GM18520 (cell line): ENCODE measurements around the gene SBSN.

ENCODE experiments used
- ATAC-seq: cut with Tn5 transposase; IDR thresholded peaks from one replicate; pipeline ENCODE4 v1.9.1; 2021; ENCODE audit not compliant: unreplicated experiment

The SBSN gene

GRCh38 chr19:35533822-35534392, 5.8 kb upstream of the SBSN start:
- no peak for ATAC-seq

- ATAC-seq: no peak
These were observed 5.2 kb upstream of the SBSN start, which contains the start of gene GAPDHS for GRCh38 chr19:35533201-35533821. GAPDHS (plus strand) TSS chr19:35533456; CDS start chr19:35533528, 72 bp downstream.

GRCh38 chr19:35531291-35531690, 3.2 kb upstream of the SBSN start:
- no peak for ATAC-seq

- no peak for ATAC-seq
These were observed 1.4 kb upstream of the SBSN start for GRCh38 chr19:35529241-35530218.

GRCh38 chr19:35525873-35526272, 2.2 kb downstream of the SBSN start:
- ATAC-seq: no peak

- ATAC-seq: no peak
These were observed 3.8 kb downstream of the SBSN start for GRCh38 chr19:35524181-35524837.

GRCh38 chr19:35522745-35523327, 5.3 kb downstream of the SBSN start:
- ATAC-seq: no peak

GRCh38 chr19:35521124-35521743, 6.9 kb downstream of the SBSN start:
- ATAC-seq: no peak

- no peak for ATAC-seq
These were observed 8.8 kb downstream of the SBSN start for GRCh38 chr19:35519291-35519690.

- no peak for ATAC-seq
These were observed 9.8 kb downstream of the SBSN start for GRCh38 chr19:35518313-35518712.

GRCh38 chr19:35517342-35517741, 10.8 kb downstream of the SBSN start:
- ATAC-seq: no peak

- ATAC-seq: no peak
These were observed 11.8 kb downstream of the SBSN start for GRCh38 chr19:35516310-35516709.

GRCh38 chr19:35514282-35514809, 13.8 kb downstream of the SBSN start:
- no peak for ATAC-seq

- no peak for ATAC-seq
These were observed 14.4 kb downstream of the SBSN start, which contains the start of gene DMKN for GRCh38 chr19:35513628-35514281. DMKN (minus strand) TSS chr19:35513649; CDS start chr19:35513475, 174 bp downstream.

- no peak for ATAC-seq
These were observed 15.1 kb downstream of the SBSN start for GRCh38 chr19:35512831-35513627.

GRCh38 chr19:35511337-35511736, 16.8 kb downstream of the SBSN start:
- ATAC-seq: no peak

GRCh38 chr19:35510626-35510964, 17.5 kb downstream of the SBSN start:
- no peak for ATAC-seq

GRCh38 chr19:35509861-35510625, 18.1 kb downstream of the SBSN start:
- ATAC-seq: no peak
